Transverse colon (tissue), 4 donors: ENCODE results near the gene GNAT1.

Experiments
- CTCF ChIP-seq, 5 experiments: fragments of 200-600 bp in 3 of 5; fragments of 450-650 bp in 2 of 5; sonication (generic) in 3 of 5; IDR thresholded peaks; 1 replicate in 2 of 5; 2 replicates in 3 of 5; pipeline ENCODE4 v1.5.1; 2016 to 2017; ENCODE audit warnings: antibody characterized with exemption in 5 of 5, inconsistent platforms in 3 of 5, mild to moderate bottlenecking in 2 of 5, moderate library complexity in 1 of 5
- POLR2AphosphoS5 ChIP-seq, 3 donors: sonication (generic); formaldehyde crosslinking; IDR thresholded peaks; one replicate each; pipeline ENCODE4 v1.6.1; 2016; ENCODE audit warnings: antibody characterized with exemption in 3 of 3

- TF ChIP-seq CTCF (IDR thresholded peaks at IDR 0.05) (peak in 1 of 5 experiments; percentile 11), POLR2AphosphoS5 (IDR thresholded peaks at IDR 0.05) (no peak)
Measured at GRCh38 chr3:50154476-50154839, 37.0 kb upstream of the GNAT1 start.
